Natural killer cell (primary cell): ENCODE data around the gene CRABP2. TPM values are rescaled to one million over a fixed set of nuclear protein-coding genes. Genes with fewer than 3 reads are reported as not detected.

Source experiments
- ATAC-seq, 3 donors: fragments of 150-1000 bp in 2 of 3; fragments of 200-7000 bp in 1 of 3; cut with Tn5 transposase; 1 replicate in 1 of 3; 2 replicates in 2 of 3; pipeline ENCODE4 v1.10.0; 2021; ENCODE audit warnings: mild to moderate bottlenecking in 2 of 3, moderate library complexity in 2 of 3
- DNase-seq, 2 donors: peaks; one replicate each; pipeline versions ENCODE4 v3.0.0 to v3.0.0-alpha.2; 2013 to 2021; ENCODE audit warnings: mixed read lengths in 1 of 2
- H3K27ac ChIP-seq: one replicate; pipeline ENCODE4 v1.5.1; 2013; ENCODE audit warnings: mild to moderate bottlenecking, low read length
- H3K27me3 ChIP-seq: one replicate; pipeline ENCODE4 v1.6.1; 2013; ENCODE audit warnings: low read length; ENCODE audit not compliant: control insufficient read depth, insufficient read depth
- H3K36me3 ChIP-seq: one replicate; pipeline ENCODE4 v1.6.1; 2013; ENCODE audit warnings: low read length; ENCODE audit not compliant: control insufficient read depth, insufficient read depth
- H3K4me1 ChIP-seq: one replicate; pipeline ENCODE4 v1.6.1; 2013; ENCODE audit warnings: low read length; ENCODE audit not compliant: control insufficient read depth, insufficient read depth
- H3K4me3 ChIP-seq: one replicate; pipeline ENCODE4 v1.5.1; 2013; ENCODE audit warnings: low read length
- H3K9me3 ChIP-seq: one replicate; pipeline ENCODE4 v1.6.1; 2013; ENCODE audit warnings: low read length; ENCODE audit not compliant: control insufficient read depth, insufficient read depth
- H3K27ac Mint-ChIP-seq, 2 donors: one replicate each; pipeline ENCODE4 v1.8.0; 2022; ENCODE audit warnings: mild to moderate bottlenecking in 2 of 2, mixed read lengths in 2 of 2, moderate library complexity in 1 of 2
- H3K27me3 Mint-ChIP-seq, 2 donors: one replicate each; pipeline ENCODE4 v1.8.0; 2022; ENCODE audit warnings: low read depth in 2 of 2, mixed read lengths in 2 of 2
- H3K36me3 Mint-ChIP-seq: one replicate; pipeline ENCODE4 v1.8.0; 2022; ENCODE audit warnings: mixed read lengths
- H3K4me1 Mint-ChIP-seq, 2 donors: one replicate each; pipeline ENCODE4 v1.8.0; 2022; ENCODE audit warnings: mixed read lengths in 2 of 2
- H3K4me3 Mint-ChIP-seq: one replicate; pipeline ENCODE4 v1.8.0; 2022; ENCODE audit warnings: mild to moderate bottlenecking, moderate library complexity, mixed read lengths
- H3K9me3 Mint-ChIP-seq, 2 donors: one replicate each; pipeline ENCODE4 v1.8.0; 2022; ENCODE audit warnings: mixed read lengths in 2 of 2
- CTCF ChIP-seq: fragments of 200-600 bp; IDR thresholded peaks from one replicate; pipeline ENCODE4 v1.8.0; 2022; ENCODE audit warnings: antibody characterized with exemption
- WGBS: methylation state at CpG from one replicate; pipeline ENCODE4 v1.1.7; 2013; ENCODE audit warnings: missing lambda C conversion rate; ENCODE audit not compliant: insufficient coverage; 5-methylcytosine and 5-hydroxymethylcytosine counted together
- intact Hi-C: fragments of 100-400 bp; cut with micrococcal nuclease; formaldehyde crosslinking; loops from one replicate; pipeline ENCODE4 v1.14.2; 2022
- total RNA-seq, 4 donors: library from RNA; stranded (reverse); fragments of 120-200 nt in 1 of 4; gene quantifications; one replicate each; pipeline versions ENCODE4 v1.2.3 to v1.2.4, GENCODE V29; 2013 to 2022

The CRABP2 gene
- total RNA-seq, 3 donors from 2014 or later (not counting 1 experiment from before 2014, with no cell fraction given), result 3.0 to 3.8 (median 3.0) TPM

DNA sequence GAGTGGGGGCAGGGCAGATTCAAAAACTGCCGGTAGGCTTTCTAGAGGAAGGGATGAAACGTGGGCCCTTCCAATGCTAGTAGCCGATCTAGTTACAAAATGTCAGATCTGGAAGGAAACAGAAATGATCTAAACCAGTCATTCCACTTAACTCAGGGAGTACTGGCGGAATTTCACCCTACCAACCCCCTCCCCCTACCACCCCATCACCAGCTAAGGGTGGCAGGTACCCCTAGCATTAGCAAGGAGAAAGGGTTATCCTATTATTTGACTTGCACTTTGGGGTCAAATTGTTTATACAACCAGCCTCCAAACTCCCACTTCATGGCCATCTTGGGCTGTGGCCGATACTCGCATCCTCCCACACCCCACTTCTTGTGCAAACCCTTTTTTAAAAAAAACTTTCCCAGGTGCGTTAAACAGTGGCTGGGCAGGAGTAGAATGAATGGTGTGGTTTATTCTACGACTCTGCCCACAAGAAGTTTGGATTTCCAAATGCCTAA lies 36.1 kb upstream of the CRABP2 start:
- Histone ChIP-seq H3K27me3 (no peaks in the 10 kb centered on the region), H3K9me3 (no peaks in the 10 kb centered on the region), H3K4me1 (peaks cover 21% of the 10 kb centered on the region), H3K36me3 (peaks cover 27% of the 10 kb centered on the region), H3K4me3 (peak overlapping the region; percentile 19), H3K27ac (peak overlapping the region; percentile 84)
- Mint-ChIP-seq H3K36me3 (no peaks in the 10 kb centered on the region), H3K4me3 (peak overlapping the region; percentile 92), H3K4me1 (peaks cover 36% of the 10 kb centered on the region in 2 donors), H3K9me3 (no peaks in the 10 kb centered on the region), H3K27me3 (no peaks in the 10 kb centered on the region), H3K27ac (peak overlapping the region; percentile 95 to 96)
- ATAC-seq (no peak), DNase-seq (no peak)
- 30% methylated on average over 5 of the region's 8 CpGs for WGBS
- no peak for TF ChIP-seq CTCF
- intact Hi-C loops, result loop anchor here (1.0 kb wide), 3 partner anchors 10 to 26 kb away; partner anchors contain the start of genes HDGF, ISG20L2, METTL25B and PRCC

DNA sequence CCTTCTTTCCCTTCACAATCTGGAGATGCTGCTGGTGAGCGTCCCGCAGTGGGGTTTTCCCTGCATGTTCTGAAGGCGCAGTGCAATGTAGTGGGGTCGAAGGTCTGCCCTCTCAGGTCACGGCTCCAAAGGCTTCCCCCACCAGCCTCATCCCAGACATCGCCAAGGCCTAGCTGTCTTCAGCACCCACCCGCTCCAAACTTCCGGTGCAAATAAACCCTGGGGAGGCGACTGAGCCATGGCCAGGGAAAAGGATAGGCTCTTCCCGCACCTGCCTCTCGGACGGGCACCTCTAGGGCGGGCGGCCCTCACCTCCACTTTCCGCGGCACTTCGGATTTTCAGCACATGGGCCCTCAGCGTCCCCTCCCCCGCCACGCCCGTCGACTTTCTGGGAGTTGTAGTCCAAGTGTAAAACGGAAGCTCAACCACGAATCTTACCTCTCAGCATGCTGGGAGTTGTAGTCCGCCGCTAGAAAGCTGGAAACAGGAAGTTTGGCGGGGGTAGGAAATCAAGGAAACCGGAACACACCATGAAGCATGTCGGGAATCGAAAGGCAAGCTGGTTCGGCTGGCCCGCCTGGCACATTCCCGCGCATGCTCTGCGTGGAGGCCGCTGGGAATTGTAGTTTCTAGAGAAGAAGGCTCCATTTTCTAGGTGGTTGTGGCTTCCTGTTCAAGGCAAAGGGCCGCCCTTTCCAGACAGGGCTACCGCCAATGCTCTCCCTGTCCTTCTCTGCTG lies 35.5 kb upstream of the CRABP2 start, which contains the start of gene MRPL24:
Gene MRPL24, minus strand, starts transcription at position 348 of the 740 bp plus-strand sequence. CDS start 2,384 bp downstream, outside the sequence.
- H3K36me3 ChIP-seq, result peaks cover 30% of the 10 kb centered on the region

GRCh38 chr1:156740237-156740740 lies 34.9 kb upstream of the CRABP2 start:
- H3K4me3 ChIP-seq, result peak overlapping the region; percentile 52
- no peaks in the 10 kb centered on the region for H3K27me3 ChIP-seq
- DNase-seq, result no peak
- intact Hi-C loops, result no loop called here
- Mint-ChIP-seq H3K4me3 (peak overlapping the region; percentile 92), H3K27ac (peak overlapping the region; percentile 95 to 96), H3K36me3 (no peaks in the 10 kb centered on the region), H3K9me3 (no peaks in the 10 kb centered on the region), H3K27me3 (no peaks in the 10 kb centered on the region), H3K4me1 (peaks cover 23 to 24% of the 10 kb centered on the region in 2 donors)
- H3K9me3 ChIP-seq, result no peaks in the 10 kb centered on the region
- H3K27ac ChIP-seq, result peak overlapping the region; percentile 84
- peaks cover 13% of the 10 kb centered on the region for H3K4me1 ChIP-seq
- ATAC-seq, result no peak
- H3K36me3 ChIP-seq, result peaks cover 27% of the 10 kb centered on the region
- WGBS, result 16% methylated on average over 4 of the region's 7 CpGs
- no peak for TF ChIP-seq CTCF

More for the DNA sequence above, 35.5 kb upstream of the CRABP2 start, which contains the start of gene MRPL24:
- H3K9me3 ChIP-seq, result no peaks in the 10 kb centered on the region
- H3K4me3 ChIP-seq, result peak within 1 kb of the TSS; percentile 52
- H3K27me3 ChIP-seq, result no peaks in the 10 kb centered on the region
- no peaks in the 10 kb centered on the region for H3K27me3 Mint-ChIP-seq
- no peak for TF ChIP-seq CTCF
- H3K4me3 Mint-ChIP-seq, result peak within 1 kb of the TSS; percentile 92
- H3K4me1 Mint-ChIP-seq, result peaks cover 30% of the 10 kb centered on the region in 2 donors
- DNase-seq (peak; percentile 91 to 99), ATAC-seq (peak; percentile 91 to 97 (median 93))
- H3K27ac Mint-ChIP-seq, result peak within 1 kb of the TSS; percentile 95 to 96
- H3K27ac ChIP-seq, result peak within 1 kb of the TSS; percentile 84
- H3K36me3 Mint-ChIP-seq, result no peaks in the 10 kb centered on the region
- H3K9me3 Mint-ChIP-seq, result no peaks in the 10 kb centered on the region
- intact Hi-C loops, result loop anchor here (1.0 kb wide), 3 partner anchors 10 to 26 kb away; partner anchors contain the start of genes HDGF, ISG20L2, METTL25B and PRCC
- H3K4me1 ChIP-seq, result peaks cover 14% of the 10 kb centered on the region
- WGBS, result under 1% methylated on average over 38 of the region's 38 CpGs
